ENCODE measurements around the gene PTPN5. TPM values are rescaled to one million over a fixed set of nuclear protein-coding genes. Genes with fewer than 3 reads are reported as not detected.

PTPN5 gene
- total RNA-seq, 3 donors from 2014 or later, result 0.14 to 0.92 (median 0.17) TPM

DNA sequence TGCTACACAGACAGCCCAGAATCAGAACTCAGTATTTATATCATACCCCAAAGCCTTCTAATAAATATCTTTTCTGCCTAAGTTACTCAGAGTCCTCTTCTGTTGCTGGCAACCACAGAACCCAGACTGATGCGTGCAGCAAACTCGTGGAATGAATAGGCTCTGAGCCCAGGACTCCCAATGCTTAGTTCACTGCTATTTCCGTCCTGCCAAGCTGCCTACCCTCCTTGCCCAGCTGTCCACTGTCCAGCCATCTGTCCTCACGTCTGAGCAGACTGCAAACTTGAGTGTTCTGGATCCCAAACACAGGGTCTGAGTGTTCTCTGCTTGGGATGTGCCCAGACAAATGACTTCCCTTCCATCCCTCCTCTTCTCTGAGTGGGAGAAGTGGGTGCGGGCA, 19.4 kb downstream of the PTPN5 start:
- no peaks in the 10 kb centered on the region for H3K36me3 ChIP-seq (ENCODE audit: low read depth)
- DNase-seq (no peak), ATAC-seq (no peak)
- H3K4me3 ChIP-seq, result no peak overlapping the region
- no peaks in the 10 kb centered on the region for H3K9me3 ChIP-seq
- H3K4me1 ChIP-seq (ENCODE audit: low read depth), result no peaks in the 10 kb centered on the region
- intact Hi-C loops (cut with DNase I, micrococcal nuclease), result no loop called here
- TF ChIP-seq, protein P1, sequence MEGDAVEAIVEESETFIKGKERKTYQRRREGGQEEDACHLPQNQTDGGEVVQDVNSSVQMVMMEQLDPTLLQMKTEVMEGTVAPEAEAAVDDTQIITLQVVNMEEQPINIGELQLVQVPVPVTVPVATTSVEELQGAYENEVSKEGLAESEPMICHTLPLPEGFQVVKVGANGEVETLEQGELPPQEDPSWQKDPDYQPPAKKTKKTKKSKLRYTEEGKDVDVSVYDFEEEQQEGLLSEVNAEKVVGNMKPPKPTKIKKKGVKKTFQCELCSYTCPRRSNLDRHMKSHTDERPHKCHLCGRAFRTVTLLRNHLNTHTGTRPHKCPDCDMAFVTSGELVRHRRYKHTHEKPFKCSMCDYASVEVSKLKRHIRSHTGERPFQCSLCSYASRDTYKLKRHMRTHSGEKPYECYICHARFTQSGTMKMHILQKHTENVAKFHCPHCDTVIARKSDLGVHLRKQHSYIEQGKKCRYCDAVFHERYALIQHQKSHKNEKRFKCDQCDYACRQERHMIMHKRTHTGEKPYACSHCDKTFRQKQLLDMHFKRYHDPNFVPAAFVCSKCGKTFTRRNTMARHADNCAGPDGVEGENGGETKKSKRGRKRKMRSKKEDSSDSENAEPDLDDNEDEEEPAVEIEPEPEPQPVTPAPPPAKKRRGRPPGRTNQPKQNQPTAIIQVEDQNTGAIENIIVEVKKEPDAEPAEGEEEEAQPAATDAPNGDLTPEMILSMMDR (IDR thresholded peaks at IDR 0.05), result no peak

GRCh38 chr11:18771266-18772035, 20.1 kb downstream of the PTPN5 start:
- ATAC-seq, result no peak
- intact Hi-C loops (cut with DNase I, micrococcal nuclease), result no loop called here
- Histone ChIP-seq H3K36me3 (ENCODE audit: low read depth) (no peaks in the 10 kb centered on the region), H3K4me1 (ENCODE audit: low read depth) (no peaks in the 10 kb centered on the region), H3K9me3 (no peaks in the 10 kb centered on the region), H3K4me3 (no peak overlapping the region)
- TF ChIP-seq, protein P1 (IDR thresholded peaks at IDR 0.05), result no peak
- no peak for DNase-seq

DNA sequence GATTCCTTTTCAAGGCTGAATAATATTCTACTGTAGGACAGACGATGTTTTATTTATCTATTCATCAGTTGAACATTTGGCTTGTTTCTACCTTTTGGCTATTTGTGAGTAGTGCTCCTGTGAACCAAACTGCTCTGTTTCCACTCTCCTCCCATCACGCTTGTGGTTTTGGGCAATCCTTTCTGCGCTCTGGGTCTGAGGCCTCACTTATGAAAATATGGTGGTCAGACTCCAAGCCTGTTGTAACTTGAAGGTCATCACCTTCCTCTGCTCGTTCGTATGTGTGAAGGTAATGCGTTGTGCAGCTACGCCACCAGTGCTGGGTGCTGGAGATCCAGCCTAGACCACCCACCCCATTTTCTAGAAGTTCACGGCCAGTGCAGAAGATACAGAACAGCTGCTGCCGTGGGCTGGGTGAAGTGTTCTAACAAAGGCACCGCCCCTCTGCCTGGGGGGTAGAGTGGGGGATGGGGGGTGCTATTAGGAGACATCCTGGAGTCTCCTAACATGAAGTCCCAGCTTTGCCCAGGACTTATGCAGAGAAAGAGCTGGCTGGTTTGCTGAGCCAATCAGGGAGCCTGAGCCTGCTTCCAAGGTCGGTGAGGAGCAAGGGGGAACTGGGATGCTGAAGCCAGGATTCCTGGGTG, 21.0 kb downstream of the PTPN5 start:
- Histone ChIP-seq H3K9me3 (no peaks in the 10 kb centered on the region), H3K36me3 (ENCODE audit: low read depth) (no peaks in the 10 kb centered on the region), H3K4me3 (no peak overlapping the region), H3K4me1 (ENCODE audit: low read depth) (no peaks in the 10 kb centered on the region)
- DNase-seq, result no peak
- TF ChIP-seq, protein P1 (IDR thresholded peaks at IDR 0.05), result no peak
- no peak for ATAC-seq
- intact Hi-C loops (cut with DNase I, micrococcal nuclease), result no loop called here

GRCh38 chr11:18769802-18770456, 21.7 kb downstream of the PTPN5 start:
- intact Hi-C loops (cut with DNase I, micrococcal nuclease), result no loop called here
- peak; percentile 94 for ATAC-seq
- no peaks in the 10 kb centered on the region for H3K36me3 ChIP-seq (ENCODE audit: low read depth)
- TF ChIP-seq, protein P1 (IDR thresholded peaks at IDR 0.05), result no peak
- no peak overlapping the region for H3K4me3 ChIP-seq
- no peaks in the 10 kb centered on the region for H3K4me1 ChIP-seq (ENCODE audit: low read depth)
- H3K9me3 ChIP-seq, result no peaks in the 10 kb centered on the region
- peak; percentile 31 to 59 (median 36) for DNase-seq

DNA sequence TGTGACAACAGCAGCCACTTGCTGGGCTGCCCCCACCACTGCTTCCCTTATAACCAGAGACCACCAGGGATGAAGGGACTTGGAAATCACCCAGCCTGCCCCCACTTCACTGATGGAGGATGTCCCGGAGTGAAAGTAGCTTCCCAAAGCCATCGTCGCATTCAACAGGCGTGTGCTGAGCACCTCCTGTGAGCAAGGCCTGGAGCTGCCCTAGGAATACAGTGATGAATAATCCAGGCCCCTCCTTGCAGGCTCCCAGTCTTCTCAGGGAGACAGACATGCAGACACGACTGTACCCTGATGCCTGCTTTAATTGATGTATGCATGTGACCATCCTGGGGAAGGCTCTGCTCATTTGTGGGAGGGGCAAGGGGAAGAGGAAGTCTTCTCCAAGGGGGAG, 22.6 kb downstream of the PTPN5 start:
- TF ChIP-seq, protein P1 (IDR thresholded peaks at IDR 0.05), result no peak
- H3K36me3 ChIP-seq (ENCODE audit: low read depth), result no peaks in the 10 kb centered on the region

More for the DNA sequence above, 22.6 kb downstream of the PTPN5 start:
- ATAC-seq (no peak), DNase-seq (no peak)
- no peak overlapping the region for H3K4me3 ChIP-seq
- no peaks in the 10 kb centered on the region for H3K9me3 ChIP-seq
- no peaks in the 10 kb centered on the region for H3K4me1 ChIP-seq (ENCODE audit: low read depth)
- intact Hi-C loops (cut with DNase I, micrococcal nuclease), result no loop called here
